Measurements from ENCODE around the gene TSR3.

The TSR3 gene

DNA sequence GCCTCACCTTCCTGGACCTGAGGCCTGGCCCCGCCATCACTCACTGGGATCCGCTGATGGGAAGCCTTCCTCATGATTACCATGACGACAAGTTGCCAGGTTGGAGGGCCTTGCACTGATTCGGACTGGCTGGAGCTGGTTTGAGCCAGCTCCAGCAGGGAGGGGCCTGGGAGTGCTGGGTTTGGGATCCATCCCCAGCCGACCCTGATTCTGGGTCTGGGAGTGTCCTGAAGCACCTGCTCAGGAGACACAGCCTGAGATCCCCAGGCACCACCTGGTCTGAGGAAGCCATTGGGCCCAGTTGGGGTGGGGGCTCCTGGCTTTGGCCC is 24.1 kb downstream of the TSR3 start:
- H3K4me3 ChIP-seq (ENCODE audit: low read depth, low read length): no peak overlapping the region
- DNase-seq (ENCODE audit: low read depth): no peak
- TF ChIP-seq MYC (IDR thresholded peaks at IDR 0.05; ENCODE audit: low read depth, low read length) (no peak), POLR2A (IDR thresholded peaks at IDR 0.05; ENCODE audit: extremely low read depth, insufficient read length) (no peak)
- TF ChIP-seq, protein P1, sequence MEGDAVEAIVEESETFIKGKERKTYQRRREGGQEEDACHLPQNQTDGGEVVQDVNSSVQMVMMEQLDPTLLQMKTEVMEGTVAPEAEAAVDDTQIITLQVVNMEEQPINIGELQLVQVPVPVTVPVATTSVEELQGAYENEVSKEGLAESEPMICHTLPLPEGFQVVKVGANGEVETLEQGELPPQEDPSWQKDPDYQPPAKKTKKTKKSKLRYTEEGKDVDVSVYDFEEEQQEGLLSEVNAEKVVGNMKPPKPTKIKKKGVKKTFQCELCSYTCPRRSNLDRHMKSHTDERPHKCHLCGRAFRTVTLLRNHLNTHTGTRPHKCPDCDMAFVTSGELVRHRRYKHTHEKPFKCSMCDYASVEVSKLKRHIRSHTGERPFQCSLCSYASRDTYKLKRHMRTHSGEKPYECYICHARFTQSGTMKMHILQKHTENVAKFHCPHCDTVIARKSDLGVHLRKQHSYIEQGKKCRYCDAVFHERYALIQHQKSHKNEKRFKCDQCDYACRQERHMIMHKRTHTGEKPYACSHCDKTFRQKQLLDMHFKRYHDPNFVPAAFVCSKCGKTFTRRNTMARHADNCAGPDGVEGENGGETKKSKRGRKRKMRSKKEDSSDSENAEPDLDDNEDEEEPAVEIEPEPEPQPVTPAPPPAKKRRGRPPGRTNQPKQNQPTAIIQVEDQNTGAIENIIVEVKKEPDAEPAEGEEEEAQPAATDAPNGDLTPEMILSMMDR (IDR thresholded peaks at IDR 0.05; ENCODE audit: low read depth, low read length): no peak
- TF ChIP-seq, protein P2, sequence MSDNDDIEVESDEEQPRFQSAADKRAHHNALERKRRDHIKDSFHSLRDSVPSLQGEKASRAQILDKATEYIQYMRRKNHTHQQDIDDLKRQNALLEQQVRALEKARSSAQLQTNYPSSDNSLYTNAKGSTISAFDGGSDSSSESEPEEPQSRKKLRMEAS (IDR thresholded peaks at IDR 0.05; ENCODE audit: low read depth, low read length): no peak

DNA sequence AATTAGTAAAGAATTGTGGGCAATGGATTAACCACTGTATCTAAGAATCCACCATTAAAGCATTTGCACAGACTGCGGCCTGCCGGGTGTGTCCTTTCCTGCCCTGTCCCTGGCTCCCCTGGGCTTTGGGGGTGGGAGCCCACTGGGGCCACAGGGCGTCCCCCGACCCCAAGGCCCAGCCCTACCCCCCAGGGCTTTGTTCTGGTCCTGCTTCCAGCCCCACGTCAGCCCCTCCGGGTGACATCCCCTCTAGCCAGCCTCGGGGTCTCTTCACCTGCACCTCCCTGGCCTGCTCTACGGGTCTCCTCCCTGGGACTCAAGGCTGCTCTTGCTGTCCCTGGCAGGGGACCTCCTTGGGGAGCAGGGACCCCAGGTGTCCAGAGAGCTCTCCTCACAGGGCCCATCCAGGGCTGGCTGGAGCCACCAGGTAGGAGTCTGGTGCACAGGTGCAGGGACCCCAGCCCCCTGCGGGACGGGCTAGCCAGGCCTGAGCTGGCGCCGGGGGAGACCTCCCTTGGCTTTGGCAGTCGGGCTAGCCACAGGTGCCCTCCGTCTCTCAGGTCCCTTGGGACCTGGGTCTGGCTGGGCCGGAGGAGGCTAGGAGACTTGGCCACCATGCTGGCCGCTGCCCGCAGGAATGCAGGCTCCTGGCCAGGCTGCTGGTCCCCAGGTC is 24.6 kb downstream of the TSR3 start:
- TF ChIP-seq, protein P1 (IDR thresholded peaks at IDR 0.05; ENCODE audit: low read depth, low read length): no peak
- TF ChIP-seq POLR2A (IDR thresholded peaks at IDR 0.05; ENCODE audit: extremely low read depth, insufficient read length) (no peak), MYC (IDR thresholded peaks at IDR 0.05; ENCODE audit: low read depth, low read length) (no peak)
- TF ChIP-seq, protein P2 (IDR thresholded peaks at IDR 0.05; ENCODE audit: low read depth, low read length): no peak
- no peak overlapping the region for H3K4me3 ChIP-seq (ENCODE audit: low read depth, low read length)
- DNase-seq (ENCODE audit: low read depth): no peak

DNA sequence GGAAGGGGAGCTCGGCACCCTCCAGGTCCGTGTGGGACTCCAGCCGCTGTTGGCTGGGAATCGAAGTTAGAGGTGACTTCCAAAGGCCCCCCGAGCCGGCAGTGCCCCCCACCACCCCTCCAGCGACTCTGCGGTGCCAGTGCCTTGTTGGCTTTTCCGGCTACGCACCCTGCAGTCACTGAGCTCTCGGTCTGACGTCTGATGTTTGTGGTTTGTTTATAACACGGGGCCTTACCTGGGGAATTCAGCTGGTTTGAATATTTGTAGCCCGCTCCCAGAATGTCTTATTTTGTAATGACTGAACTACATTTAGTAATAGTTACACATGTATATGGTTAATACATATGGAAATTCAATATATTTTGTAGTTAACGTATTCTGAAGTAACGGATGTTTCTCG is 25.3 kb downstream of the TSR3 start:
- no peak for DNase-seq (ENCODE audit: low read depth)
- no peak overlapping the region for H3K4me3 ChIP-seq (ENCODE audit: low read depth, low read length)
- TF ChIP-seq POLR2A (IDR thresholded peaks at IDR 0.05; ENCODE audit: extremely low read depth, insufficient read length): no peak
- no peak for TF ChIP-seq MYC (IDR thresholded peaks at IDR 0.05; ENCODE audit: low read depth, low read length)
- TF ChIP-seq, protein P1 (IDR thresholded peaks at IDR 0.05; ENCODE audit: low read depth, low read length): no peak
- TF ChIP-seq, protein P2 (IDR thresholded peaks at IDR 0.05; ENCODE audit: low read depth, low read length): no peak

DNA sequence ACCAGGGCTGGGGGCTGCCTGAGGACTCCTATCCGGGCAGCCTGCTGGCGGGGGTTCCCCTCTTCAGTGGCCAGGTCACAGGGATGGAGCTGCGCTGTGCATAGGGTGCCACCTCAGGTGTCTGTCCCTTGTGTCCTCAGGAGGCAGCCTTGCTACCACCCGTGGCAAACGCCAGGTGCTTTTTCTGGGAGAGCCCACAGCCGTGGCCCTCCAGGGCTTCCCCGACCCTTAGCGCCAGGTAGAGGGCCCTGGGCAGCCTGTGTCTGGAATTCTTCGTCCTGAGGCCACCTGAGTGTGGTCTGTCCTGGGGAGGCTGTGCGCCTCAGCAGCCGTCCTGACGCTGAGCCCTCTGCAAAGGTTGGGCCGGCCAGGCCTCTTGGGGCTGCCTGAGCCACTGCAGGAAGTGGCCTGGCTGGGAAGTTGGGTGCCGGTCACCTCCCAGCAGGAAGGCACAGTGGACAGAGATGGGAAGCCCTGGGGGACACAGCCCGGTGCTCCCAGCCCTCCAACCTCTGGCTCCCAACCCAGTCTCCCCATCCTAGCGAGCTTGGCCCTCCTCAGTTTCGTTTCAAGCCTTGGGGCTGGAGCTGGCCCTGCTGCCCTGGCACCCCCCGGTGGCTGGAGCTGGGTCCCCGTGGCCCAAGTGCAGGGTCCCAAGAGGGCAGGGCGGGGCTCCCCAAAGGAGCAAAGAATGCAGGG is 25.9 kb downstream of the TSR3 start:
- TF ChIP-seq MYC (IDR thresholded peaks at IDR 0.05; ENCODE audit: low read depth, low read length) (no peak), POLR2A (IDR thresholded peaks at IDR 0.05; ENCODE audit: extremely low read depth, insufficient read length) (no peak)
- TF ChIP-seq, protein P2 (IDR thresholded peaks at IDR 0.05; ENCODE audit: low read depth, low read length): no peak
- TF ChIP-seq, protein P1 (IDR thresholded peaks at IDR 0.05; ENCODE audit: low read depth, low read length): no peak
- DNase-seq (ENCODE audit: low read depth): no peak

DNA sequence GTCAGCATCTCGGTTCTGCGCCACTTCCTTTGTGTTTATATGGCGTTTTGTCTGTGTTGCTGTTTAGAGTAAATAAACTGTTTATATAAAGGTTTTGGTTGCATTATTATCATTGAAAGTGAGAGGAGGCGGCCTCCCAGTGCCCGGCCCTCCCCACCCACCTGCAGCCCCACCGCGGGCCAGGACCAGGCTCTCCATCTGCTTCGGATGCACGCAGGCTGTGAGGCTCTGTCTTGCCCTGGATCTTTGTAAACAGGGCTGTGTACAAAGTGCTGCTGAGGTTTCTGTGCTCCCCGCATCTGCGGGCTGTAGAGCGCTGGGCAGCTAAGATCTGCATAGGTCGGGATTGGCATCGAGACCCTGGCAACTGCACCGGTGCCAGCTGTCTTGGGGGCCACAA is 26.4 kb downstream of the TSR3 start:
- no peak overlapping the region for H3K4me3 ChIP-seq (ENCODE audit: low read depth, low read length)
- no peak for DNase-seq (ENCODE audit: low read depth)
- TF ChIP-seq, protein P2 (IDR thresholded peaks at IDR 0.05; ENCODE audit: low read depth, low read length): no peak
- TF ChIP-seq, protein P1 (IDR thresholded peaks at IDR 0.05; ENCODE audit: low read depth, low read length): no peak
- TF ChIP-seq MYC (IDR thresholded peaks at IDR 0.05; ENCODE audit: low read depth, low read length): no peak
- no peak for TF ChIP-seq POLR2A (IDR thresholded peaks at IDR 0.05; ENCODE audit: extremely low read depth, insufficient read length)

More for the DNA sequence above, 25.9 kb downstream of the TSR3 start:
- no peak overlapping the region for H3K4me3 ChIP-seq (ENCODE audit: low read depth, low read length)

All from NB4 (cell line).